Prostate gland (tissue), 2 donors: ENCODE data around the gene KCND1.

Experiments
- POLR2A ChIP-seq: fragments of 450-650 bp; IDR thresholded peaks from one replicate; pipeline ENCODE4 v1.6.1; 2016; ENCODE audit warnings: antibody characterized with exemption, mild to moderate bottlenecking
- POLR2AphosphoS5 ChIP-seq: sonication (generic); formaldehyde crosslinking; IDR thresholded peaks from one replicate; pipeline ENCODE4 v1.6.1; 2017; ENCODE audit warnings: antibody characterized with exemption
- TF ChIP-seq, protein P1 (sequence below), 4 experiments: fragments of 200-600 bp in 2 of 4; fragments of 450-650 bp in 2 of 4; sonication (generic) in 2 of 4; IDR thresholded peaks; 1 replicate in 3 of 4; 2 replicates in 1 of 4; pipeline ENCODE4 v1.5.1; 2016 to 2019; ENCODE audit warnings: antibody characterized with exemption in 4 of 4, mild to moderate bottlenecking in 2 of 4, moderate library complexity in 2 of 4

DNA sequence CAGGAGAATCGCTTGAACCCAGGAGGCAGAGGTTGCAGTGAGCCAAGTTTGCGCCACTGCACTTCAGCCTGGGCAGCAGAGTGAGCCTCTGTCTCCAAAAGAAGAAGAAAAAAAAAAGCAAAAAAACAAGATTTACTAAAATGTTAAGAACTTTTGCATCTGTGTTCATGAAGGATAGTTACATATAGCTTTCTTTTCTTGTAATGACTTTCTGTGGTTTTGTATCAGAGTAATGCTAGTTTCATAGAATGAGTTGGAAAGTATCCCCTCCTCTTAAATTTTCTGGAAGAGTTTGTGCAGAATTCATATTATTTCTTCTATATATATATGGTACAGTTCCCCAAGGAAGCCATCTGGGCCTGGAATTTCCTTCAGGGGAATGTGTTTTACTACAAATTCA, 47.4 kb upstream of the KCND1 start:
- TF ChIP-seq, protein P1, sequence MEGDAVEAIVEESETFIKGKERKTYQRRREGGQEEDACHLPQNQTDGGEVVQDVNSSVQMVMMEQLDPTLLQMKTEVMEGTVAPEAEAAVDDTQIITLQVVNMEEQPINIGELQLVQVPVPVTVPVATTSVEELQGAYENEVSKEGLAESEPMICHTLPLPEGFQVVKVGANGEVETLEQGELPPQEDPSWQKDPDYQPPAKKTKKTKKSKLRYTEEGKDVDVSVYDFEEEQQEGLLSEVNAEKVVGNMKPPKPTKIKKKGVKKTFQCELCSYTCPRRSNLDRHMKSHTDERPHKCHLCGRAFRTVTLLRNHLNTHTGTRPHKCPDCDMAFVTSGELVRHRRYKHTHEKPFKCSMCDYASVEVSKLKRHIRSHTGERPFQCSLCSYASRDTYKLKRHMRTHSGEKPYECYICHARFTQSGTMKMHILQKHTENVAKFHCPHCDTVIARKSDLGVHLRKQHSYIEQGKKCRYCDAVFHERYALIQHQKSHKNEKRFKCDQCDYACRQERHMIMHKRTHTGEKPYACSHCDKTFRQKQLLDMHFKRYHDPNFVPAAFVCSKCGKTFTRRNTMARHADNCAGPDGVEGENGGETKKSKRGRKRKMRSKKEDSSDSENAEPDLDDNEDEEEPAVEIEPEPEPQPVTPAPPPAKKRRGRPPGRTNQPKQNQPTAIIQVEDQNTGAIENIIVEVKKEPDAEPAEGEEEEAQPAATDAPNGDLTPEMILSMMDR (IDR thresholded peaks at IDR 0.05): no peak
- TF ChIP-seq POLR2A (no peak), POLR2AphosphoS5 (no peak)
